ENCODE data around the gene PAK4. TPM values are rescaled to one million over a fixed set of nuclear protein-coding genes. Genes with fewer than 3 reads are reported as not detected.
"Not testable (repeated sequence)": the region's sequence is repeated elsewhere in the genome, so short reads cannot be mapped to it uniquely, and the experiment has no call there.

Gene PAK4
- total RNA-seq, 1 experiment from 2014 or later, result 8.5 TPM

DNA sequence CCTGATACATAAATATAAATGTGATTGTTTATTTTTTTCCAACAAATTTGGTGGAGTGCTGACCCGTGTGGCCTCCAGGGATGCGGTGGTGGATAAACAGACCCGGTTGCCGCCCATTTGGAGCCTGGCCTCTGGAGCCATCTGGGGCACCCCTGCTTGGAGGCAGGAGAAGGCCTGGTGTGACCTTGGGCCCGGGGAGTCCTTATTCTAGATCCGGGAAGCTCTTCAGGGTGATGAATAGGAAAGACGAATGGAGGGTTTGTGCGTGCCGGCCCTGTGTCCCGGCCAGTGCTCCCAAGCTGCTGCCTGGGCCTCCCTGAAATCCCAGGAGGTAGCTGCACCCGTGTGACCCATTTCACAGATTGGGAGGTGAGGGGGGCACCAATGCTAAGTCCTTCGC is 11.5 kb downstream of the PAK4 start:
- Histone ChIP-seq H3K9me3 (no peaks in the 10 kb centered on the region), H3K4me3 (no peak overlapping the region), H3K27me3 (no peaks in the 10 kb centered on the region), H3K36me3 (peaks cover 5% of the 10 kb centered on the region; the same call in 1 of the 2 replicates)
- DNase-seq, result no peak

- Histone ChIP-seq H3K9me3 (no peaks in the 10 kb centered on the region), H3K36me3 (peaks cover 5% of the 10 kb centered on the region; the same call in 1 of the 2 replicates), H3K4me3 (no peak overlapping the region), H3K27me3 (no peaks in the 10 kb centered on the region)
- peak; percentile 39 for DNase-seq
These were observed 12.9 kb downstream of the PAK4 start for GRCh38 chr19:39138221-39139211.

GRCh38 chr19:39139305-39139874 is 13.8 kb downstream of the PAK4 start:
- Histone ChIP-seq H3K27me3 (no peaks in the 10 kb centered on the region), H3K4me3 (no peak overlapping the region), H3K36me3 (peaks cover 5% of the 10 kb centered on the region; the same call in 1 of the 2 replicates), H3K9me3 (no peaks in the 10 kb centered on the region)
- DNase-seq, result no peak

- DNase-seq, result no peak
- Histone ChIP-seq H3K27me3 (no peaks in the 10 kb centered on the region), H3K36me3 (peaks cover 5% of the 10 kb centered on the region; the same call in 1 of the 2 replicates), H3K9me3 (no peaks in the 10 kb centered on the region), H3K4me3 (no peak overlapping the region)
These were observed 14.4 kb downstream of the PAK4 start for GRCh38 chr19:39139971-39140453.

DNA sequence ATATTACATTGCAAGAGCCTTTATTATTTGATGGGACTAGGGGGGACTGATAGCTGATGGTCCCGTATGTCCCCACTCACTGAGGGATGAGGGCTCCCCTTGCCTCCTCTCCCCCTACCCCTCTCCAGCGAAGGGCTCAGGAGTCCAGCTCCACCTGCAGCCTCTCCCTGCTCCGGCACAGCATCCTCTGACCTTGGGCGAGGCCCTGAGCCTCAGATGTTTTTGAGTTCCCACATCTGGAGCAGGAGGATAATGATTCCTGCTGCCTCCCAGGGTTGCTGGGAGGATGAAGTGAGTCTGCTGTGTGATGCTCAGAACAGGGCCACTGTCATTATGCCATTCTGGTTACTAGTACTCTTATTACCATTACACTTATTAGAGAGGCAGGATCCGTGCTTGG is 15.0 kb downstream of the PAK4 start:
- Histone ChIP-seq H3K27me3 (no peaks in the 10 kb centered on the region), H3K4me3 (no peak overlapping the region), H3K9me3 (no peaks in the 10 kb centered on the region), H3K36me3 (peaks cover 5% of the 10 kb centered on the region; the same call in 1 of the 2 replicates)
- no peak for DNase-seq

DNA sequence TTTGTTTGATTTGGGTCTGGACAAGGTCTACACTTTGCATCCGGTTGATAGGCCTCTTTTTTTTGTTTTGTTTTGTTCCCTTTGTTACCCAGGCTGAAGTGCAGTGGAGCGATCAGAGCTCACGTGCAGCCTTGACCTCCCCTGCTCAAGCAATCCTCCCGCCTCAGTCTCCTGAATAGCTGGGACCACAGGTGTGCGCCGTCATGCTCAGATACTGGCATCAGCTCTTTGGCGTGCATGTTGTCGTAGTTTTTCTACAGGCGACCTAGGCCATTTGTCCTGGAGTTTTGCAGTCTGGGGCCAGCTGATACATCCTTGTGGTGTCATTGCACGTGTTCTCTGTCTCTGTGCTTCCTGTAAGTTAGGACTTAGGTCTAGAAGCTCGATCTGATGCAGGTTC is 16.3 kb downstream of the PAK4 start:
- Histone ChIP-seq H3K36me3 (peaks cover 5% of the 10 kb centered on the region; the same call in 1 of the 2 replicates), H3K9me3 (no peaks in the 10 kb centered on the region), H3K4me3 (no peak overlapping the region), H3K27me3 (no peaks in the 10 kb centered on the region)
- no peak for DNase-seq

DNA sequence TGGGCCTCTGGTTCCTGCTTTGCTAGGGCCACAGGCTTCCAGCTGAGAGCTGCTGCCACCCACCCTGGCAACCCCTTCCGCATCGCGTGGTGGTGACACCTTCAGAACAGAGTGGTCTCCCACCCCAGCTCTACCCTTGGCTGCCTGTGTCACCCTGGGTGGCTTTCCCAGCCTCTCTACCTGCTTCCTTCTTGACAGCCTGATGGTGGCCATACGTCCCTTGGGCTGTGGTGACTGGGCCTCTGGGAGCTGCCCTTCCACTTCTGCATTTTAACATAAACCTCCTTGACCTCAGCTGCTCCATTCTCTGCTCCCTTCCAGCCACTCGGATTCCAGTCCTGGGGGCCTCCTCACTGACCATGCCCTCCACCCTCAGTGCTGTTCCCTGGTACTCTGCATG is 17.0 kb downstream of the PAK4 start:
- H3K27me3 ChIP-seq, result no peaks in the 10 kb centered on the region
- no peaks in the 10 kb centered on the region for H3K9me3 ChIP-seq
- no peak overlapping the region for H3K4me3 ChIP-seq
- H3K36me3 ChIP-seq, result peaks cover 5% of the 10 kb centered on the region; the same call in 1 of the 2 replicates
- DNase-seq, result no peak

DNA sequence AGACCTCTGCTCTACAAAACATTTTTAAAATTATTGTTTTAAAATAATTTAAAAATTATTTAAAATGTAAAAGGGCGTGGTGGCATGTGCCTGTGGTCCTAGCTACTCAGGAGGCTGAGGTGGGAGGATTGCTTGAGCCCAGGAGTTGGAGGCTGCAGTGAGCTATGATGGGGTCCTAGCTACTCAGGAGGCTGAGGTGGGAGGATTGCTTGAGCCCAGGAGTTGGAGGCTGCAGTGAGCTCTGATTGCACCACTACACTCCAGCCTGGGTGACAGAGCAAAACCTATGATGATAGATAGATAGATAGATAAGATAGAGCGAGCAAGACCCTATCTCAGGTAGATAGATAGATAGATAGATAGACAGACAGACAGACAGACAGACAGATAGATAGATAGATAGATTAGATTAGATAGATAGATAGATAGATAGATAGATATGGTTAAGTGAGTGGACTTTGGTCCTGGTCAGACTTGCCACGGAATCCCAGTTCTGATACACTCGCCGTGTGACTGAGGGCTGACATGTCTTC is 18.2 kb downstream of the PAK4 start:
- DNase-seq, H3K9me3 ChIP-seq, H3K4me3 ChIP-seq, H3K27me3 ChIP-seq, H3K36me3 ChIP-seq: not testable (repeated sequence)

DNA sequence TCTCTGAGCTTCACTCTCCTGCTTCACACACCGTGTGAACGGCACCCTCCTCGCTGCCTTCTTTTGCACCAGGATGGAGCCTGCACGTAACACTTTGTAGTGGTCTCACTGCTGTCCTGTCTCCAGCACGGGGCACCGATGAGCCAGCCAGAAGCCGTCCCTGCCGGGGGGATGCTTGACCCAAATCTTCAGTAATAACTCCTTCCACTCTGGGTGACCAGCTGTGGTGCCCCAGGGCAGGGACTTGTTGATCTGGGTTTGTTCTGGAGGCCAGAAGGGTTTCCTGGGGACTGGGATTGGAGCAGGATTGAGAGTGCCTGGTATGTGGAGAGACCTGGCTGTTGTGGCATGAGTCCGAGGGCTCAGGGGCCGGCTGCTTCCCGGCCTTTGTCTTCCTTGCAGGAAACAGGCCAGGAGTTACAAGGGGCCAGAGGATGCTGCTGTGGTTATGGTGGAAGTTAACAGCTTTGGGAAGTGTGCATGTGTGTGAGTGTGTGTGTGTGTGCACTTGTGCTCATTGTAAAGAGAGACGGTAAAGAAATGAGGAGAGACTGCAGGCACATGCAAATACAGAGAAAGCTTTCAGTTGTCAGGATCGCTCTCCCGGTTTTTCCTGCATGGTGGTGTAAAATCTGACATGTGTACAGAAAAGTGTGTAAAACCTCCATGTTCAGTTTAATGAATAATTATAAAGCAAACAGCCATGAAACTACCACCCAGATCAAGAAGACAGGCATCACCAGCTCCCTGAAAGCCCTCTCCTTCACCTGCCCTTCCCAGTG is 18.9 kb downstream of the PAK4 start:
- H3K4me3 ChIP-seq, result no peak overlapping the region
- DNase-seq, result no peak
- no peaks in the 10 kb centered on the region for H3K27me3 ChIP-seq
- no peaks in the 10 kb centered on the region for H3K9me3 ChIP-seq
- H3K36me3 ChIP-seq, result peaks cover 4% of the 10 kb centered on the region

DNA sequence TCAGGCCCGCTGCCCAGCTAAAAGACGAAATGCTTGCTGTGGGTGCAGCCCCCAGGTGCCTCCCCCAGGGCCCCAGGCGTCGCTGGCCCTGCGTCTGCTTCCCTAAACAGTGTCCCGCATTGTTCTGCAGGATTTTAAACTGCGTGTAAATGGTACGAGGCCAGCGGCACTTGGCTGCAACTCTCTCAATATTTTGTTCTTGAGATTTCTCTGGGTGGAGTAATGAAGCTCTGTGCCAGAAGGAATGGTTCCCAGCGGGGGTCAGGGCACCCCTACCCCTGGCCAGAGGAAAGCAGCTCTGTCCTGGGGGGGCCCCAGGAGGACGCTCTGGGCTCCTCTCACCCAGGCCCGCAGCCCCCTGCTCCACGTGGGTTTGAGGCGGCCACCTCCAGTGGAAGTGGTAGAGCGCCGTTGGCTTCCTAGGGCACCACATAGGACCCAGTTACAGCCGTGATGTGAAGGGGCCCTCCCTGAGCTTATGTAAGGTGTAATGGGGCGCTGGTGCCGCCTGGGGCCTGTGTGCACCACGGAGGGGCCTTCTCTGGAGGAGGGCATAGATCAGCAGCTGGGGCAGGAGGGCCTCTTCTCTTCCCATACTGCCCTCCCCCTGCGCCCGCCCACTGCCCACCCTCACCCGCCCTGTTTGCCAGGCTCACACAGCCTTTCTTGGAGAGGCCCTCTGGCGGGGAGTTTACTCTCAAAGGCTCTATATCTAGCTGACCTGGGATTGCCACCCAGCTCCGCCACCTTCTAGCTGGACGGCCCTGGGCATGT is 19.8 kb downstream of the PAK4 start:
- Histone ChIP-seq H3K36me3 (peaks cover 4% of the 10 kb centered on the region), H3K27me3 (no peaks in the 10 kb centered on the region), H3K9me3 (no peaks in the 10 kb centered on the region), H3K4me3 (no peak overlapping the region)
- DNase-seq, result no peak

- Histone ChIP-seq H3K4me3 (no peak overlapping the region), H3K27me3 (no peaks in the 10 kb centered on the region), H3K9me3 (no peaks in the 10 kb centered on the region), H3K36me3 (peaks cover 4% of the 10 kb centered on the region)
- DNase-seq, result no peak
These were observed 20.5 kb downstream of the PAK4 start for GRCh38 chr19:39146091-39146490.

- no peak overlapping the region for H3K4me3 ChIP-seq
- peaks cover 4% of the 10 kb centered on the region for H3K36me3 ChIP-seq
- no peaks in the 10 kb centered on the region for H3K27me3 ChIP-seq
- no peak for DNase-seq
- no peaks in the 10 kb centered on the region for H3K9me3 ChIP-seq
These were observed 21.3 kb downstream of the PAK4 start for GRCh38 chr19:39146686-39147450.

DNA sequence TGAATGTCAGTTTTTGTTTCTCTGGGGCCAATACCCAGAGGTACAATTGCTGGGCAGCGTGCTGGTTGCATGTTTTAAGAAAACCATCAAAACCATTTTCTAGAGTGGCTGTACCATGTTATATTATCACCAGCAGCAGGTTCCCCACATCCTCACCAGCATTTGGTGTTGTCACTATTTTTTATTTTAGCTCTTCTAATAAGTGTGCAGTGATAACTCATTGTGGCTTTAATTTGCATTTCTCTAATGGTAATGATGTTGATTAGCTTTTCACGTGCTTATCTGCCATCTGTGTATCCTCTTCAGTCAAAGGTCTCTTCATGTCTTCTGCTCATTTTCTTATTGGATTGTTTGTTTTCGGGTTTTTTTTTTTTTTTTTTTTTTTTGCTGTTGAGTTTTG is 21.9 kb downstream of the PAK4 start:
- Histone ChIP-seq H3K9me3 (no peaks in the 10 kb centered on the region), H3K27me3 (no peaks in the 10 kb centered on the region), H3K36me3 (peaks cover 4% of the 10 kb centered on the region), H3K4me3 (no peak overlapping the region)
- no peak for DNase-seq

DNA sequence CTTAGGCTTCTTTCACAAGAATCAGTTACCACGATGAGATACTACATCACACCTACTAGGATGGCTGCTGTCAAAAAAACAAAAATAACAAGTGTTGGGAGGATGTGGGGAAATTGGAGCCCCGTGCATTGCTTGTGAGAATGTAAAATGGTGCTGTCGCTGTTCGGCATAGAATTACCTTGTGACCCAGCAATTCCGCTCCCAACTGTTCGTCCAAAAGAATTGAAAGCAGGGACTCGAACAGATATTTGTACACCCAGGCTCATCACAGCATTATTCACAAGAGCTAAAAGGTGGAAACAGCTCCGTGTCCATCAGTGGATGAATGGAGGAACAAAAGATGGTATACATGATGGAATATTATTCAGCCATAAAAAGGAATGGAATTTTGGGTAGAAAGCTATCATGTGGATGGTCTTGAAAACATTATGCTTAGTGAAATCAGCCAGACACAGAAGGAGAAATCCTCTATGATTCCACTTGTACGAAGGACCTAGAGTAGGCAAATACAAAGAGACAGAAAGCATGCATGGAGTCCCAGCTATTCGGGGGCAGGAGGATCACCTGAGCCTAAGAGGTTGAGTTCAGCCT is 23.4 kb downstream of the PAK4 start:
- peaks cover 4% of the 10 kb centered on the region for H3K36me3 ChIP-seq
- DNase-seq, result no peak
- H3K9me3 ChIP-seq, result no peaks in the 10 kb centered on the region
- H3K4me3 ChIP-seq, result no peak overlapping the region
- no peaks in the 10 kb centered on the region for H3K27me3 ChIP-seq

DNA sequence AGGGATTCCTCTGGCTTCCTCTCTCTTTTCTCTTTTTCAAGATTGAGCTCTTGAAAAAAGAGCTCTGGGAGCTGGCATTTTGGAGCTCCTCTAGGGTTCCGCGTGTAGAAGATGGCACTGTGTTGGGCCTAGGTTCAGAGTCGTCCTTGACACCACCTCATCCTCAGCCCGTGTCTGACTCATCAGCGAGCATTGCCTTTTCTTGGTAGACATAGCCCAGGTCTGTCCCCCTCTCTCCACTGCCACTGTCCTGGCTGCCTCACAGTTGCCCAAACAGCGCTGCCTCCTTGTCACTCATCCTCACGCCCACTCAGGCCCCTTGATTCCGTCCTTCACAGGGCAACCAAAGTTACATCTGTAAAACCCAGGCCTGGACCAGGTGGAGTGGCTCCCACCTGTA is 24.6 kb downstream of the PAK4 start:
- no peaks in the 10 kb centered on the region for H3K27me3 ChIP-seq
- no peak overlapping the region for H3K4me3 ChIP-seq
- no peaks in the 10 kb centered on the region for H3K9me3 ChIP-seq
- DNase-seq, result no peak
- H3K36me3 ChIP-seq, result peaks cover 4% of the 10 kb centered on the region

Data from MG63 (cell line).